WTC11 (cell line): ENCODE measurements around the gene TOP2B. TPM values are rescaled to one million over a fixed set of nuclear protein-coding genes. Genes with fewer than 3 reads are reported as not detected.

Experiments
- ATAC-seq: fragments of 200-7000 bp; cut with Tn5 transposase; 2 replicates; pipeline ENCODE4 v1.10.0; 2021; ENCODE audit warnings: mild to moderate bottlenecking, moderate library complexity
- Bru-seq: library from RNA; stranded (reverse); fragments of 400-500 nt; gene quantifications from one replicate; lab custom pipeline; 2021; lab: Mats Ljungman, UMichigan
- CTCF ChIA-PET: fragments of 300-600 bp; sonication (Branson Sonifier 250); formaldehyde crosslinking; loops from one replicate; lab custom pipeline; 2021; ENCODE audit warnings: antibody characterized with exemption; lab: Charles Lee
- POLR2A ChIA-PET: fragments of 350-600 bp; sonication (Branson Sonifier 250); formaldehyde crosslinking; loops from one replicate; lab custom pipeline; 2021; ENCODE audit warnings: antibody characterized with exemption; lab: Charles Lee
- DNase-seq: peaks from one replicate; pipeline ENCODE4 v3.0.0; 2021; ENCODE audit warnings: low spot score
- H3K27ac Mint-ChIP-seq: 2 replicates; pipeline ENCODE4 v1.8.0; 2021; ENCODE audit warnings: mixed read lengths
- H3K27me3 Mint-ChIP-seq: 2 replicates; pipeline ENCODE4 v1.8.0; 2021; ENCODE audit warnings: low read depth, mild to moderate bottlenecking, moderate library complexity, mixed read lengths
- H3K36me3 Mint-ChIP-seq: 2 replicates; pipeline ENCODE4 v1.8.0; 2021; ENCODE audit warnings: mixed read lengths
- H3K4me1 Mint-ChIP-seq: 2 replicates; pipeline ENCODE4 v1.8.0; 2022; ENCODE audit warnings: mixed read lengths
- H3K4me3 Mint-ChIP-seq: 2 replicates; pipeline ENCODE4 v1.8.0; 2021; ENCODE audit warnings: mild to moderate bottlenecking, moderate library complexity, mixed read lengths
- H3K9me3 Mint-ChIP-seq: 2 replicates; pipeline ENCODE4 v1.8.0; 2021; ENCODE audit warnings: mixed read lengths
- ELF4 ChIP-seq: sonication (generic); formaldehyde crosslinking; IDR thresholded peaks from 2 replicates; pipeline ENCODE4 v1.8.1; 2022; ENCODE audit warnings: low read depth, mild to moderate bottlenecking, moderate library complexity, missing genetic modification reagents
- ETV6 ChIP-seq: sonication (generic); formaldehyde crosslinking; IDR thresholded peaks from 2 replicates; pipeline ENCODE4 v1.8.1; 2022; ENCODE audit warnings: mild to moderate bottlenecking, missing genetic modification reagents
- JAZF1 ChIP-seq: fragments of 250-450 bp; sonication (Bioruptor Pico); IDR thresholded peaks from 2 replicates; pipeline ENCODE4 v1.9.0; 2021; ENCODE audit warnings: moderate library complexity, mild to moderate bottlenecking, inconsistent platforms
- MXD4 ChIP-seq: fragments of 250-450 bp; sonication (Bioruptor Pico); IDR thresholded peaks from 2 replicates; pipeline ENCODE4 v1.8.0; 2021; ENCODE audit warnings: mild to moderate bottlenecking, moderate library complexity, borderline replicate concordance
- NFATC4 ChIP-seq: fragments of 250-450 bp; sonication (Bioruptor Pico); IDR thresholded peaks from 2 replicates; pipeline ENCODE4 v1.9.0; 2021; ENCODE audit warnings: mild to moderate bottlenecking
- NR3C1 ChIP-seq: sonication (generic); formaldehyde crosslinking; conservative IDR thresholded peaks from 2 replicates; pipeline ENCODE4 v1.8.1; 2023; ENCODE audit warnings: low read depth, mild to moderate bottlenecking, missing genetic modification reagents
- PRRX2 ChIP-seq: fragments of 250-450 bp; sonication (Bioruptor Pico); IDR thresholded peaks from 2 replicates; pipeline ENCODE4 v1.8.0; 2021; ENCODE audit warnings: mild to moderate bottlenecking
- TP53 ChIP-seq: sonication (generic); formaldehyde crosslinking; IDR thresholded peaks from 2 replicates; pipeline ENCODE4 v1.8.1; 2023; ENCODE audit warnings: mild to moderate bottlenecking, missing genetic modification reagents
- ZNF423 ChIP-seq: fragments of 250-450 bp; sonication (Bioruptor Pico); IDR thresholded peaks from 2 replicates; pipeline ENCODE4 v2.1.2; 2022; ENCODE audit warnings: mild to moderate bottlenecking, moderate library complexity
- long read RNA-seq, 3 experiments: library from RNA in 1 of 3; library from capped mRNA in 1 of 3; library from polyadenylated mRNA in 1 of 3; unstranded in 2 of 3; stranded (forward) in 1 of 3; transcript quantifications; one replicate each; pipeline ENCODE4 v2.0.0, GENCODE V29; 2021
- total RNA-seq: library from RNA; stranded (reverse); gene quantifications from 3 replicates; pipeline ENCODE4 v1.2.3, GENCODE V29; 2021
- TF ChIP-seq, protein P1 (sequence below): sonication (generic); formaldehyde crosslinking; IDR thresholded peaks from 2 replicates; pipeline ENCODE4 v1.8.1; 2023; ENCODE audit warnings: mild to moderate bottlenecking, missing genetic modification reagents, borderline replicate concordance
- TF ChIP-seq, protein P2 (sequence below): sonication (generic); formaldehyde crosslinking; IDR thresholded peaks from 2 replicates; pipeline ENCODE4 v1.8.0; 2022; ENCODE audit warnings: mild to moderate bottlenecking, missing genetic modification reagents
- TF ChIP-seq, protein P3 (sequence below): sonication (generic); formaldehyde crosslinking; IDR thresholded peaks from 2 replicates; pipeline ENCODE4 v1.8.1; 2023; ENCODE audit warnings: mild to moderate bottlenecking, missing genetic modification reagents
- TF ChIP-seq, protein P4 (sequence below): fragments of 250-450 bp; sonication (Bioruptor Pico); IDR thresholded peaks from 2 replicates; pipeline ENCODE4 v2.1.2; 2022; ENCODE audit warnings: mild to moderate bottlenecking, moderate library complexity
- TF ChIP-seq, protein P5 (sequence below): fragments of 250-450 bp; sonication (Bioruptor Pico); conservative IDR thresholded peaks from 2 replicates; pipeline ENCODE4 v1.9.0; 2021; ENCODE audit warnings: mild to moderate bottlenecking
- TF ChIP-seq, protein P6 (sequence below): sonication (generic); formaldehyde crosslinking; IDR thresholded peaks from 2 replicates; pipeline ENCODE4 v1.8.1; 2023; ENCODE audit warnings: mild to moderate bottlenecking, missing genetic modification reagents
- TF ChIP-seq, protein P7 (sequence below): sonication (generic); formaldehyde crosslinking; IDR thresholded peaks from 2 replicates; pipeline ENCODE4 v1.8.1; 2023; ENCODE audit warnings: mild to moderate bottlenecking, moderate library complexity, missing genetic modification reagents

The TOP2B gene, protein sequence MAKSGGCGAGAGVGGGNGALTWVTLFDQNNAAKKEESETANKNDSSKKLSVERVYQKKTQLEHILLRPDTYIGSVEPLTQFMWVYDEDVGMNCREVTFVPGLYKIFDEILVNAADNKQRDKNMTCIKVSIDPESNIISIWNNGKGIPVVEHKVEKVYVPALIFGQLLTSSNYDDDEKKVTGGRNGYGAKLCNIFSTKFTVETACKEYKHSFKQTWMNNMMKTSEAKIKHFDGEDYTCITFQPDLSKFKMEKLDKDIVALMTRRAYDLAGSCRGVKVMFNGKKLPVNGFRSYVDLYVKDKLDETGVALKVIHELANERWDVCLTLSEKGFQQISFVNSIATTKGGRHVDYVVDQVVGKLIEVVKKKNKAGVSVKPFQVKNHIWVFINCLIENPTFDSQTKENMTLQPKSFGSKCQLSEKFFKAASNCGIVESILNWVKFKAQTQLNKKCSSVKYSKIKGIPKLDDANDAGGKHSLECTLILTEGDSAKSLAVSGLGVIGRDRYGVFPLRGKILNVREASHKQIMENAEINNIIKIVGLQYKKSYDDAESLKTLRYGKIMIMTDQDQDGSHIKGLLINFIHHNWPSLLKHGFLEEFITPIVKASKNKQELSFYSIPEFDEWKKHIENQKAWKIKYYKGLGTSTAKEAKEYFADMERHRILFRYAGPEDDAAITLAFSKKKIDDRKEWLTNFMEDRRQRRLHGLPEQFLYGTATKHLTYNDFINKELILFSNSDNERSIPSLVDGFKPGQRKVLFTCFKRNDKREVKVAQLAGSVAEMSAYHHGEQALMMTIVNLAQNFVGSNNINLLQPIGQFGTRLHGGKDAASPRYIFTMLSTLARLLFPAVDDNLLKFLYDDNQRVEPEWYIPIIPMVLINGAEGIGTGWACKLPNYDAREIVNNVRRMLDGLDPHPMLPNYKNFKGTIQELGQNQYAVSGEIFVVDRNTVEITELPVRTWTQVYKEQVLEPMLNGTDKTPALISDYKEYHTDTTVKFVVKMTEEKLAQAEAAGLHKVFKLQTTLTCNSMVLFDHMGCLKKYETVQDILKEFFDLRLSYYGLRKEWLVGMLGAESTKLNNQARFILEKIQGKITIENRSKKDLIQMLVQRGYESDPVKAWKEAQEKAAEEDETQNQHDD (N-terminal part only)
- total RNA-seq (151 to 167 TPM (median 160 TPM) in 3 replicates), Bru-seq, nascent RNA (percentile 94 among the genes with signal in this experiment)
- long read RNA-seq, experiment 1, full-length matches to known transcripts: 463 of 689 reads
- long read RNA-seq, experiment 1, partial matches to known transcripts: 180 of 689 reads
- long read RNA-seq, experiment 1, other reads (novel, unspliced or antisense): 46 of 689 reads
- long read RNA-seq, experiment 2, full-length matches to known transcripts: 27 of 183 reads
- long read RNA-seq, experiment 2, partial matches to known transcripts: 118 of 183 reads
- long read RNA-seq, experiment 2, other reads (novel, unspliced or antisense): 38 of 183 reads
- long read RNA-seq, experiment 3, partial matches to known transcripts: 5 of 5 reads
- long read RNA-seq, experiment 3, other reads (novel, unspliced or antisense): 0 of 5 reads

DNA sequence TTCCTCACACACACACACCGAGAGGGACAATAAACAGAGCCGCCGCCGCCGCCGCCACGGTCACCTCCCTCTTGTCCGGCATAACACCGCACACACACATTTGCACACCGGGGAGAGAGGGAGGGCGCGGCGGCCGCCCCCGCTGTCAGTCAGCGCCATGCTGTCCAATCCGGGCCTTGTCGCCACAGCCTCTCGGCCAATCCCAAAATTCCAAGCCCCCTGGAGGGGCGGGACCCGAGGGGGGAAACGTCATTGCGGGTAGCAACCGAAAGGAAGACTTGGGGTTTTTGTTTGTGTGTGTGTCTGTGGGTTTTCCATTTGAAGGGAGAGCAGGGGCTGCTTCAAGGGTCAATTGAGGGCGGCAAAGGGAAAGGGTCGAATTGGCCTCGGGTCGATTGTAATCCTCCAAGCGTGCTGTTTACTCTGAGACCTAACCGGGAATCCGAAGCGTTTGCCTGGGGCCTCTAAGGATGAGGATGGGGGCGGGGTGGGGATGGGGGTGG is at the start of gene TOP2B:
Gene TOP2B, minus strand, starts transcription at position 96 of the 503 bp plus-strand sequence. CDS start 610 bp downstream, outside the sequence.
- Mint-ChIP-seq H3K9me3 (no peaks in the 10 kb centered on the region), H3K4me3 (peak within 1 kb of the TSS; percentile 95), H3K27me3 (no peaks in the 10 kb centered on the region), H3K4me1 (peaks cover 39% of the 10 kb centered on the region), H3K27ac (peak within 1 kb of the TSS; percentile 100), H3K36me3 (no peaks in the 10 kb centered on the region)
- peak; percentile 94 for ATAC-seq
- POLR2A ChIA-PET: interaction anchor here (1.0 kb wide), 1 partner anchor 119 kb away, joined by 3 read pairs; the partner anchor contains the start of gene NGLY1
- peak; percentile 95 for DNase-seq
- CTCF ChIA-PET: no interaction called here
- TF ChIP-seq PRRX2 (CRISPR knock-in tag): no peak
- no peak for TF ChIP-seq ZNF423 (CRISPR knock-in tag)
- TF ChIP-seq, protein P1, sequence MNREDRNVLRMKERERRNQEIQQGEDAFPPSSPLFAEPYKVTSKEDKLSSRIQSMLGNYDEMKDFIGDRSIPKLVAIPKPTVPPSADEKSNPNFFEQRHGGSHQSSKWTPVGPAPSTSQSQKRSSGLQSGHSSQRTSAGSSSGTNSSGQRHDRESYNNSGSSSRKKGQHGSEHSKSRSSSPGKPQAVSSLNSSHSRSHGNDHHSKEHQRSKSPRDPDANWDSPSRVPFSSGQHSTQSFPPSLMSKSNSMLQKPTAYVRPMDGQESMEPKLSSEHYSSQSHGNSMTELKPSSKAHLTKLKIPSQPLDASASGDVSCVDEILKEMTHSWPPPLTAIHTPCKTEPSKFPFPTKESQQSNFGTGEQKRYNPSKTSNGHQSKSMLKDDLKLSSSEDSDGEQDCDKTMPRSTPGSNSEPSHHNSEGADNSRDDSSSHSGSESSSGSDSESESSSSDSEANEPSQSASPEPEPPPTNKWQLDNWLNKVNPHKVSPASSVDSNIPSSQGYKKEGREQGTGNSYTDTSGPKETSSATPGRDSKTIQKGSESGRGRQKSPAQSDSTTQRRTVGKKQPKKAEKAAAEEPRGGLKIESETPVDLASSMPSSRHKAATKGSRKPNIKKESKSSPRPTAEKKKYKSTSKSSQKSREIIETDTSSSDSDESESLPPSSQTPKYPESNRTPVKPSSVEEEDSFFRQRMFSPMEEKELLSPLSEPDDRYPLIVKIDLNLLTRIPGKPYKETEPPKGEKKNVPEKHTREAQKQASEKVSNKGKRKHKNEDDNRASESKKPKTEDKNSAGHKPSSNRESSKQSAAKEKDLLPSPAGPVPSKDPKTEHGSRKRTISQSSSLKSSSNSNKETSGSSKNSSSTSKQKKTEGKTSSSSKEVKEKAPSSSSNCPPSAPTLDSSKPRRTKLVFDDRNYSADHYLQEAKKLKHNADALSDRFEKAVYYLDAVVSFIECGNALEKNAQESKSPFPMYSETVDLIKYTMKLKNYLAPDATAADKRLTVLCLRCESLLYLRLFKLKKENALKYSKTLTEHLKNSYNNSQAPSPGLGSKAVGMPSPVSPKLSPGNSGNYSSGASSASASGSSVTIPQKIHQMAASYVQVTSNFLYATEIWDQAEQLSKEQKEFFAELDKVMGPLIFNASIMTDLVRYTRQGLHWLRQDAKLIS (CRISPR knock-in tag): no peak
- TF ChIP-seq MXD4 (CRISPR knock-in tag): no peak
- TF ChIP-seq ELF4 (CRISPR knock-in tag): no peak
- TF ChIP-seq, protein P2, sequence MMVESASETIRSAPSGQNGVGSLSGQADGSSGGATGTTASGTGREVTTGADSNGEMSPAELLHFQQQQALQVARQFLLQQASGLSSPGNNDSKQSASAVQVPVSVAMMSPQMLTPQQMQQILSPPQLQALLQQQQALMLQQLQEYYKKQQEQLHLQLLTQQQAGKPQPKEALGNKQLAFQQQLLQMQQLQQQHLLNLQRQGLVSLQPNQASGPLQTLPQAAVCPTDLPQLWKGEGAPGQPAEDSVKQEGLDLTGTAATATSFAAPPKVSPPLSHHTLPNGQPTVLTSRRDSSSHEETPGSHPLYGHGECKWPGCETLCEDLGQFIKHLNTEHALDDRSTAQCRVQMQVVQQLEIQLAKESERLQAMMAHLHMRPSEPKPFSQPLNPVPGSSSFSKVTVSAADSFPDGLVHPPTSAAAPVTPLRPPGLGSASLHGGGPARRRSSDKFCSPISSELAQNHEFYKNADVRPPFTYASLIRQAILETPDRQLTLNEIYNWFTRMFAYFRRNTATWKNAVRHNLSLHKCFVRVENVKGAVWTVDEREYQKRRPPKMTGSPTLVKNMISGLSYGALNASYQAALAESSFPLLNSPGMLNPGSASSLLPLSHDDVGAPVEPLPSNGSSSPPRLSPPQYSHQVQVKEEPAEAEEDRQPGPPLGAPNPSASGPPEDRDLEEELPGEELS (CRISPR knock-in tag): no peak
- TF ChIP-seq NFATC4 (CRISPR knock-in tag): no peak
- TF ChIP-seq, protein P3, sequence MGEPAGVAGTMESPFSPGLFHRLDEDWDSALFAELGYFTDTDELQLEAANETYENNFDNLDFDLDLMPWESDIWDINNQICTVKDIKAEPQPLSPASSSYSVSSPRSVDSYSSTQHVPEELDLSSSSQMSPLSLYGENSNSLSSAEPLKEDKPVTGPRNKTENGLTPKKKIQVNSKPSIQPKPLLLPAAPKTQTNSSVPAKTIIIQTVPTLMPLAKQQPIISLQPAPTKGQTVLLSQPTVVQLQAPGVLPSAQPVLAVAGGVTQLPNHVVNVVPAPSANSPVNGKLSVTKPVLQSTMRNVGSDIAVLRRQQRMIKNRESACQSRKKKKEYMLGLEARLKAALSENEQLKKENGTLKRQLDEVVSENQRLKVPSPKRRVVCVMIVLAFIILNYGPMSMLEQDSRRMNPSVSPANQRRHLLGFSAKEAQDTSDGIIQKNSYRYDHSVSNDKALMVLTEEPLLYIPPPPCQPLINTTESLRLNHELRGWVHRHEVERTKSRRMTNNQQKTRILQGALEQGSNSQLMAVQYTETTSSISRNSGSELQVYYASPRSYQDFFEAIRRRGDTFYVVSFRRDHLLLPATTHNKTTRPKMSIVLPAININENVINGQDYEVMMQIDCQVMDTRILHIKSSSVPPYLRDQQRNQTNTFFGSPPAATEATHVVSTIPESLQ: no peak
- no peak for TF ChIP-seq NR3C1 (CRISPR knock-in tag)
- no peak for TF ChIP-seq ETV6
- TF ChIP-seq, protein P4, sequence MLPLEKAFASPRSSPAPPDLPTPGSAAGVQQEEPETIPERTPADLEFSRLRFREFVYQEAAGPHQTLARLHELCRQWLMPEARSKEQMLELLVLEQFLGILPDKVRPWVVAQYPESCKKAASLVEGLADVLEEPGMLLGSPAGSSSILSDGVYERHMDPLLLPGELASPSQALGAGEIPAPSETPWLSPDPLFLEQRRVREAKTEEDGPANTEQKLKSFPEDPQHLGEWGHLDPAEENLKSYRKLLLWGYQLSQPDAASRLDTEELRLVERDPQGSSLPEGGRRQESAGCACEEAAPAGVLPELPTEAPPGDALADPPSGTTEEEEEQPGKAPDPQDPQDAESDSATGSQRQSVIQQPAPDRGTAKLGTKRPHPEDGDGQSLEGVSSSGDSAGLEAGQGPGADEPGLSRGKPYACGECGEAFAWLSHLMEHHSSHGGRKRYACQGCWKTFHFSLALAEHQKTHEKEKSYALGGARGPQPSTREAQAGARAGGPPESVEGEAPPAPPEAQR (CRISPR knock-in tag): no peak
- no peak for TF ChIP-seq JAZF1
- TF ChIP-seq, protein P5, sequence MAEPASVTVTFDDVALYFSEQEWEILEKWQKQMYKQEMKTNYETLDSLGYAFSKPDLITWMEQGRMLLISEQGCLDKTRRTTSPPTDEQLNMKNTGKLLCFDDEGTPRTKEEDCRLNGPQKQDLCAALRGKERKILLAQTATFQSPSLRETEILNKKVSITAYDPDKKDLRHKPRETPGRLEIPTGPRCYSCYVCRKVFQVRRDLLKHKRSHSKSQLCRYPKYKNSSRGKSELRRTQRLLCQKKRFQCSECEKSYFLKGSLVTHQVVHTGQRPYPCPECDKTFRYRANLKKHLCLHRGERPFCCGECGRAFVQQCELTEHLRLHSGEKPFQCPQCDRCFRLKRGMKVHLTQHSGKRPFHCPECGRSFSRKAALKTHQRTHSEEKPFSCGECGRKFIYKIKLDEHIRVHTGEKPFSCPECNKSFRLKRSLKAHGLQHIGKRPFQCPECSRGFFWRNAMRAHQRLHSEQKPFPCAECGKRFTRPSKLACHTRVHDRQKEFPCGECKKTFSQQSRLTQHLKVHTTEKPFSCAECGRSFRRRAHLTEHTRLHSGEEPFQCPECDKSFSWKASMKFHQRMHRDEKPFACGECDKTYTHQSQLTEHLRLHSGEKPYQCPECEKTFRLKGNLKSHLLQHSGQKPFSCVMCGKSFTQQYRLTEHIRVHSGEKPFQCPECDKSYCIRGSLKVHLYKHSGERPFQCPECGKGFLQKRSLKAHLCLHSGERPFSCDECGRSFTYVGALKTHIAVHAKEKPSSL (CRISPR knock-in tag): no peak
- TF ChIP-seq, protein P6, sequence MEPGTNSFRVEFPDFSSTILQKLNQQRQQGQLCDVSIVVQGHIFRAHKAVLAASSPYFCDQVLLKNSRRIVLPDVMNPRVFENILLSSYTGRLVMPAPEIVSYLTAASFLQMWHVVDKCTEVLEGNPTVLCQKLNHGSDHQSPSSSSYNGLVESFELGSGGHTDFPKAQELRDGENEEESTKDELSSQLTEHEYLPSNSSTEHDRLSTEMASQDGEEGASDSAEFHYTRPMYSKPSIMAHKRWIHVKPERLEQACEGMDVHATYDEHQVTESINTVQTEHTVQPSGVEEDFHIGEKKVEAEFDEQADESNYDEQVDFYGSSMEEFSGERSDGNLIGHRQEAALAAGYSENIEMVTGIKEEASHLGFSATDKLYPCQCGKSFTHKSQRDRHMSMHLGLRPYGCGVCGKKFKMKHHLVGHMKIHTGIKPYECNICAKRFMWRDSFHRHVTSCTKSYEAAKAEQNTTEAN: peak; percentile 61; the same call in 1 of the 2 replicates
- TF ChIP-seq, protein P7, sequence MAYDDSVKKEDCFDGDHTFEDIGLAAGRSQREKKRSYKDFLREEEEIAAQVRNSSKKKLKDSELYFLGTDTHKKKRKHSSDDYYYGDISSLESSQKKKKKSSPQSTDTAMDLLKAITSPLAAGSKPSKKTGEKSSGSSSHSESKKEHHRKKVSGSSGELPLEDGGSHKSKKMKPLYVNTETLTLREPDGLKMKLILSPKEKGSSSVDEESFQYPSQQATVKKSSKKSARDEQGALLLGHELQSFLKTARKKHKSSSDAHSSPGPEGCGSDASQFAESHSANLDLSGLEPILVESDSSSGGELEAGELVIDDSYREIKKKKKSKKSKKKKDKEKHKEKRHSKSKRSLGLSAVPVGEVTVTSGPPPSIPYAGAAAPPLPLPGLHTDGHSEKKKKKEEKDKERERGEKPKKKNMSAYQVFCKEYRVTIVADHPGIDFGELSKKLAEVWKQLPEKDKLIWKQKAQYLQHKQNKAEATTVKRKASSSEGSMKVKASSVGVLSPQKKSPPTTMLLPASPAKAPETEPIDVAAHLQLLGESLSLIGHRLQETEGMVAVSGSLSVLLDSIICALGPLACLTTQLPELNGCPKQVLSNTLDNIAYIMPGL (CRISPR knock-in tag): no peak
- no peak for TF ChIP-seq TP53 (CRISPR knock-in tag)
